ENCODE results near the gene TMEM259.

DNA sequence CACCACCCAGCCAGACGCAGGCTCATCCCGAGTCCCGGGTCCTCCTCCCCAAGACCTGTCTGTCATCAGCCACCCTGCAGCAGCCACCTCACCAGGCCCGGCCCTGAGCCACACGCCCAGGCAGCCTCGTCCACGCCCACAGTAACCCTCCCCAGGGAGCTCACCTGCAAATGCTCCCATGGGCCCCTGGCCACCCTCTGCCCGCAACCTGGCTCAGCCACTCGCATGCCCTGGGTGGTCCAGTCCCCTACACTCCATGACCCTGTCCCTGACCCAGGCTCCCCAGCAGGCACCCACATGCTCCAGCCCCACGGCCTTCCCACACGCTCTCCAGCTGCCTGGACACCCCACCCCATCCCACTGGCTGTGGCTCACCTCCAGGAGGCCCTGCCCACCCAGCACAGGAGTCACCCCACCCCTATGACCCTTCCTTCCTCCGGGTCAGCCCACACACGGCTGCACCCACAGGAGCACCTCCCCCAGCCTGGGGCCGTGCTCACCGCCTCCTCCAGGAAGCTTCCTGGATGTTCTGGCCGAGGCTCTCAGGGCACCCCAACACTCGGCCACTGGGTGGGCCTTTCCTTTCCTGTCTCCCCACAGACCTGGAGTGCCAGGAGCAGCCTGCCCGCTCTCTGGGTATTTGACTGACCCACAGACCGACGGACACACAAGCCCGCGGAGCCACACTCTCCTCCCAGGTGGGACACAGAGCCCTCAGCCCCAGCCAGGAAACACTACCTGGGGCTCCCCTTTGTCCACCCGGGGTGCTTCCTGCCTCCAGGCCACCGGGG lies 3.6 kb downstream of the TMEM259 start:
- TF ChIP-seq, protein P1, sequence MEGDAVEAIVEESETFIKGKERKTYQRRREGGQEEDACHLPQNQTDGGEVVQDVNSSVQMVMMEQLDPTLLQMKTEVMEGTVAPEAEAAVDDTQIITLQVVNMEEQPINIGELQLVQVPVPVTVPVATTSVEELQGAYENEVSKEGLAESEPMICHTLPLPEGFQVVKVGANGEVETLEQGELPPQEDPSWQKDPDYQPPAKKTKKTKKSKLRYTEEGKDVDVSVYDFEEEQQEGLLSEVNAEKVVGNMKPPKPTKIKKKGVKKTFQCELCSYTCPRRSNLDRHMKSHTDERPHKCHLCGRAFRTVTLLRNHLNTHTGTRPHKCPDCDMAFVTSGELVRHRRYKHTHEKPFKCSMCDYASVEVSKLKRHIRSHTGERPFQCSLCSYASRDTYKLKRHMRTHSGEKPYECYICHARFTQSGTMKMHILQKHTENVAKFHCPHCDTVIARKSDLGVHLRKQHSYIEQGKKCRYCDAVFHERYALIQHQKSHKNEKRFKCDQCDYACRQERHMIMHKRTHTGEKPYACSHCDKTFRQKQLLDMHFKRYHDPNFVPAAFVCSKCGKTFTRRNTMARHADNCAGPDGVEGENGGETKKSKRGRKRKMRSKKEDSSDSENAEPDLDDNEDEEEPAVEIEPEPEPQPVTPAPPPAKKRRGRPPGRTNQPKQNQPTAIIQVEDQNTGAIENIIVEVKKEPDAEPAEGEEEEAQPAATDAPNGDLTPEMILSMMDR (IDR thresholded peaks at IDR 0.05), result no peak
- no peak for TF ChIP-seq POLR2A (IDR thresholded peaks at IDR 0.05)
